GM12864 (cell line): ENCODE data around the gene MYL6.
A peak's percentile ranks its signal among the peaks of the same experiment; 100 is the strongest.

Source experiments
- DNase-seq: peaks from one replicate; pipeline ENCODE4 v3.0.0-alpha.2; 2011; ENCODE audit warnings: low read depth
- H3K4me3 ChIP-seq: 2 replicates; pipeline ENCODE4 v1.5.1; 2011; ENCODE audit warnings: mild to moderate bottlenecking, low read depth, low read length, control low read depth
- CTCF ChIP-seq: IDR thresholded peaks from 2 replicates; pipeline ENCODE4 v1.5.1; 2011; ENCODE audit warnings: low read depth, mild to moderate bottlenecking, moderate library complexity, low read length, control low read depth, inconsistent platforms; ENCODE audit errors: missing control alignments

MYL6 gene

DNA sequence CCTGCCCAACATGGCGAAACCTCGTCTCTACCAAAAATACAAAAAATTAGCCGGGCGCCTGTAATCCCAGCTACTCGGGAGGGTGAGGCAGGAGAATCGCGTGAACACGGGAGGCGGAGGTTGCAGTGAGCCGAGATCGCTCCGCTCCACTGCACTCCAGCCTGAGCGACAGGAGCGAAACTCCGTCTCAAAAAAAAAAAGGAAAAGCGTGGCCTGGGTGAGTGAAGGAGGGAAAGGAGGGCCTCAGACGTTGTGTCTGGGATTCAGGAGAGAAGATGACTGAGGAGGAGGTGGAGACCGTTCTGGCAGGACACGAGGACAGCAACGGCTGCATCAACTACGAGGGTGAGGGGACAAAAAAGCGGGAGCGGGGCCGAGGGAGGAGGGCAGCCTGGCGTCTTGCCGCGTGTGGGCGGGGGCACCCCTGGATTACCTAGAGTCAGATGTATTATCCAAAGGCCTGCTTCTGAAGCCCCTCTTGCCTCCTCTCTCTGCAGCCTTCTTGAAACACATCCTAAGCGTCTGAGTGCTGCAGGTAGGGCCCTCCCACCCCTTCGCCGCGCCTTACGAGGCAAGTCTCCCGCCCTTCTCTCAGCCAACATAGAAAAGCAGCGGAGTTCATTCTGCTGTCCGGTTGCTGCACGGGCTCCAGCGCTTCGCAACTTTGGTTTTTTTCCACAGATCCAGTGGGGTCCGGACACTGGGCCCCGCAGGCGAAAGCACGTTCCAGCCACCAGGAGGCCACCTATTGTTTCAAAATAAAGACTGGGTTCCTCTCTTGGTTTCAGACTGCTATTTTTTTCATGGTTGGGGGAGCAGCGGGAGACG lies 744 bp upstream of the MYL6 start:
- peak overlapping the region; percentile 80 for H3K4me3 ChIP-seq
- DNase-seq, result no peak
- TF ChIP-seq CTCF, result peak; percentile 58

DNA sequence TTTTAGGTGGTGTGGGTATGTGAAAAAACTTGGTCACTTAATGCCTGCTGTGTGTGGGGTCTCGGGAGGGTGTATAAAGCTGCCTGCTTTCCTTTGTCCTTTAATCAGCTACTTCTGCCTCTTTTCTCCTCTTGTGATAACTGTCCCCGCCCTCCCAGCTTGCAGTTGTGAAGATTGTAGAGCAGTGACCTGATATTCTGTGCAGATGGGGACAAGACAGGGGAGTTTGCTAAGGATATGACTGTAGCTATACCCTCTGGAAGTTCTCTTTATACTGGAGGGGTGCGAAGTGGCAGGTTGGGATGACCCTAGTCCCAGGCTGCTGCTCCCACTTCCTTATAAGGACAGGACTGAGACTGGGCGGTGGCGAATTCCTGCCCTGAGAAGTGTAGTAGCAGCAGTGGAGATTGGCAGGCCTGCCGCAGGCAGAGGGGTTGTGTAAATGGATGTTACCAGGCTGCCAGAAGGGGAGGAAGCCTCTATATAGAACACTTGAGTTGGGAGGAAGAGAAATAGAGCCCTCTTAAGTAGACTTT lies 835 bp downstream of the MYL6 start:
- H3K4me3 ChIP-seq, result peak overlapping the region; percentile 80
- no peak for DNase-seq
- TF ChIP-seq CTCF, result no peak

GRCh38 chr12:56159482-56160192 lies 1.5 kb downstream of the MYL6 start:
- no peak for DNase-seq
- peak overlapping the region; percentile 80 for H3K4me3 ChIP-seq
- TF ChIP-seq CTCF, result no peak

DNA sequence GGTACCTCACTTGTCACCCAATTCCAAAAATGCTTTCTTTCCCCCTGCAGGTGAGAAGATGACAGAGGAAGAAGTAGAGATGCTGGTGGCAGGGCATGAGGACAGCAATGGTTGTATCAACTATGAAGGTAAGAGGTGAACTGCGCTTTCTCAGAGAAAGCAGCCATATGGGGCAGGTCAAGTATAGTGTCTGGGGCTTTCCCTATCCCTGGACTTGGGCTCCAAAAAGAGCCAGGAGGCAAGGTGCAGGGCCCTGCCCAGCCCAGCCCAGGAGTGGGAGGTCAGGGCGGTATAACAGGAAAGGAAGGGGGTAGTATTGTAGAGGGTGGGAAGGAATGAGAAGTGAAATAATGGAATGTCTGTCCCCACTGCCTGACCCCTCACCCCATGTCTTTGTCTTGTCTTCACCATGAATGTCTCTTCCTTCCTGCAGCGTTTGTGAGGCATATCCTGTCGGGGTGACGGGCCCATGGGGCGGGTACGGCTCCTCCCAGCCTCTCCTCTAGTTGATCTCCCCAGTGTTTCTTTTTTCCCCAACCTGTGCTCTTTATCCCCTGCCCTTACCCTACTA lies 2.1 kb downstream of the MYL6 start:
- DNase-seq, result no peak
- peak overlapping the region; percentile 80 for H3K4me3 ChIP-seq
- TF ChIP-seq CTCF, result no peak

- peak overlapping the region; percentile 80 for H3K4me3 ChIP-seq
- no peak for TF ChIP-seq CTCF
- DNase-seq, result no peak
Observed at GRCh38 chr12:56160894-56161689, 2.9 kb downstream of the MYL6 start.

DNA sequence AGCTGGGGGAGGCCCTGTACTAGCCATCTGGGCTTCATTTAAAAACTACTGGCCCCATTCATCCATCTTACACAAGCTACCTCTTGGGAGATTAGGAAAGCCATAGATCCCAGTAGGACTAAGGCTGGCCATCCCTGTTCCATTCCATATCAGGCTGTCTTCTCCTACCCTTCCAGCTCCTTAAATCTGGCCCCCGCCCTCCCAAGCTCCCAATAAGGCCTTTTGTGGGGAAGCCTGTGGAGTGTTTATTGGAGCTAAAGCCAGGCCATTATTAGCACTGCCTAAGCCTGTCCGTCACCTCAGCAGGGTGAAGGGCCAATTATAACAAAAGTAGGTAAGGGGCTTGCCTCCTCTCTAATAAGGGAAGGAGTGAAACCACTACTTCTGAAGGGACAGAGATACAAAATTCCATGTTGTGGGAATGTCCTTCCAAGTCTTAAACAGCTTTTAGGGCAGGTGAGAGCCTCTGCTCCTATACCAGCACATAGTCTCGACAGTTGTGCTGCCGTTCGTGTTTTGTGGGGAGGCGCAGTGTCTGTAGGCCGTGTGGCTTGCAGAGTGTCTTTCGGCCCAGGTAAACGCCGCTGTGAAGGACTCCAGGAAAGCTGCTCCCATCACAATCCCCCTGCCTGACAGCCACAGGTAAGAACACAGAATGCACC lies 3.7 kb downstream of the MYL6 start:
- TF ChIP-seq CTCF, result no peak
- DNase-seq, result no peak
- no peak overlapping the region for H3K4me3 ChIP-seq
